Activated naive CD4-positive, alpha-beta T cell treated with anti-CD3 and anti-CD28 coated beads, Interleukin-2, amount 50 U/mL, for 72 hours (primary cell): ENCODE measurements around the gene ABHD14A. TPM values are rescaled to one million over a fixed set of nuclear protein-coding genes. Genes with fewer than 3 reads are reported as not detected.
"Not testable (repeated sequence)": the region's sequence is repeated elsewhere in the genome, so short reads cannot be mapped to it uniquely, and the experiment has no call there.

ENCODE experiments used
- ATAC-seq, 2 donors: fragments of 150-1000 bp; cut with Tn5 transposase; 2 replicates each; pipeline ENCODE4 v1.10.0; 2021; ENCODE audit warnings: mild to moderate bottlenecking in 2 of 2, moderate library complexity in 2 of 2
- DNase-seq, 2 donors: peaks; one replicate each; pipeline ENCODE4 v3.0.0; 2021 to 2022; ENCODE audit warnings: low spot score in 2 of 2
- H3K27ac Mint-ChIP-seq, 2 donors: one replicate each; pipeline ENCODE4 v1.8.0; 2022; ENCODE audit warnings: mild to moderate bottlenecking in 2 of 2, mixed read lengths in 2 of 2
- H3K36me3 Mint-ChIP-seq, 2 donors: one replicate each; pipeline ENCODE4 v1.8.0; 2022; ENCODE audit warnings: mixed read lengths in 2 of 2
- H3K9me3 Mint-ChIP-seq, 2 donors: one replicate each; pipeline ENCODE4 v1.8.0; 2022; ENCODE audit warnings: mixed read lengths in 2 of 2
- total RNA-seq, 2 donors: library from RNA; stranded (reverse); gene quantifications; one replicate each; pipeline ENCODE4 v1.2.3, GENCODE V29; 2022

Gene ABHD14A
- total RNA-seq, 2 donors from 2014 or later = 7.7 to 9.0 TPM

- no peak for ATAC-seq
- no peak for DNase-seq
- H3K27ac Mint-ChIP-seq = peak overlapping the region in 1 of 2 donors; percentile 1
- H3K36me3 Mint-ChIP-seq = peaks cover 5 to 12% of the 10 kb centered on the region in 2 donors
- H3K9me3 Mint-ChIP-seq = no peaks in the 10 kb centered on the region
Observed at GRCh38 chr3:51977446-51978142, 2.7 kb downstream of the ABHD14A start.

GRCh38 chr3:51978143-51978502, 3.3 kb downstream of the ABHD14A start:
- no peaks in the 10 kb centered on the region for H3K9me3 Mint-ChIP-seq
- no peak for ATAC-seq
- DNase-seq = no peak
- no peak overlapping the region for H3K27ac Mint-ChIP-seq
- peaks cover 5 to 12% of the 10 kb centered on the region in 2 donors for H3K36me3 Mint-ChIP-seq

GRCh38 chr3:51980253-51980652, 5.4 kb downstream of the ABHD14A start:
- ATAC-seq (no peak), DNase-seq (no peak)
- Mint-ChIP-seq H3K36me3 (peaks cover 0 to 4% of the 10 kb centered on the region in 2 donors), H3K9me3 (no peaks in the 10 kb centered on the region), H3K27ac (no peak overlapping the region)

- no peaks in the 10 kb centered on the region for H3K36me3 Mint-ChIP-seq
- H3K9me3 Mint-ChIP-seq = no peaks in the 10 kb centered on the region
- peak overlapping the region; percentile 89 to 90 for H3K27ac Mint-ChIP-seq
- peak in 1 of 2 donors; percentile 45 for DNase-seq
- ATAC-seq = peak; percentile 42 to 54
Observed at GRCh38 chr3:51982352-51982837, 7.5 kb downstream of the ABHD14A start.

GRCh38 chr3:51982838-51983577, 8.1 kb downstream of the ABHD14A start, which contains the start of gene ACY1:
TSS of gene ACY1 (plus strand) at chr3:51983535. CDS start at chr3:51984065, 530 bp downstream.
- no peaks in the 10 kb centered on the region for H3K9me3 Mint-ChIP-seq
- peak; percentile 81 to 90 for DNase-seq
- ATAC-seq = peak; percentile 84 to 87
- no peaks in the 10 kb centered on the region for H3K36me3 Mint-ChIP-seq
- peak within 1 kb of the TSS; percentile 90 to 92 for H3K27ac Mint-ChIP-seq

- ATAC-seq (no peak), DNase-seq (no peak)
- Mint-ChIP-seq H3K36me3 (no peaks in the 10 kb centered on the region), H3K9me3 (no peaks in the 10 kb centered on the region), H3K27ac (peak overlapping the region; percentile 90 to 92)
Observed at GRCh38 chr3:51983578-51984268, 8.9 kb downstream of the ABHD14A start.

- Mint-ChIP-seq H3K36me3 (no peaks in the 10 kb centered on the region), H3K9me3 (no peaks in the 10 kb centered on the region), H3K27ac (peak overlapping the region; percentile 88 to 90)
- DNase-seq (no peak), ATAC-seq (no peak)
Observed at GRCh38 chr3:51984269-51984647, 9.4 kb downstream of the ABHD14A start.

- Mint-ChIP-seq H3K9me3 (no peaks in the 10 kb centered on the region), H3K27ac (peak overlapping the region in 1 of 2 donors; percentile 90), H3K36me3 (no peaks in the 10 kb centered on the region)
- DNase-seq = no peak
- no peak for ATAC-seq
Observed at GRCh38 chr3:51985063-51985462, 10.2 kb downstream of the ABHD14A start.

- Mint-ChIP-seq H3K36me3 (peaks cover 0 to 3% of the 10 kb centered on the region in 2 donors), H3K9me3 (no peaks in the 10 kb centered on the region), H3K27ac (peak overlapping the region in 1 of 2 donors; percentile 76)
- no peak for ATAC-seq
- DNase-seq = no peak
Observed at GRCh38 chr3:51986010-51986947, 11.4 kb downstream of the ABHD14A start.

- no peak for ATAC-seq
- H3K36me3 Mint-ChIP-seq = peaks cover 4 to 10% of the 10 kb centered on the region in 2 donors
- DNase-seq = no peak
- H3K27ac Mint-ChIP-seq = peak overlapping the region; percentile 18 to 79
- no peaks in the 10 kb centered on the region for H3K9me3 Mint-ChIP-seq
Observed at GRCh38 chr3:51987568-51987967, 12.7 kb downstream of the ABHD14A start.

GRCh38 chr3:51988286-51989146, 13.7 kb downstream of the ABHD14A start:
- H3K27ac Mint-ChIP-seq = peak overlapping the region; percentile 18 to 90
- ATAC-seq (peak; percentile 6 to 9), DNase-seq (no peak)
- H3K36me3 Mint-ChIP-seq = peaks cover 7 to 19% of the 10 kb centered on the region in 2 donors
- H3K9me3 Mint-ChIP-seq = no peaks in the 10 kb centered on the region

GRCh38 chr3:51990501-51990971, 15.7 kb downstream of the ABHD14A start:
- not testable (repeated sequence) for H3K27ac Mint-ChIP-seq, H3K9me3 Mint-ChIP-seq, ATAC-seq, DNase-seq
- H3K36me3 Mint-ChIP-seq = peaks cover 27 to 39% of the 10 kb centered on the region in 2 donors

- Mint-ChIP-seq H3K9me3 (no peaks in the 10 kb centered on the region), H3K27ac (peak overlapping the region; percentile 38 to 84), H3K36me3 (peaks cover 30 to 43% of the 10 kb centered on the region in 2 donors)
- DNase-seq = no peak
- no peak for ATAC-seq
Observed at GRCh38 chr3:51992017-51992682, 17.3 kb downstream of the ABHD14A start.

- not testable (repeated sequence) for H3K9me3 Mint-ChIP-seq, ATAC-seq, DNase-seq
- Mint-ChIP-seq H3K36me3 (peaks cover 30 to 43% of the 10 kb centered on the region in 2 donors), H3K27ac (peak overlapping the region; percentile 98 to 100)
Observed at GRCh38 chr3:51993657-51994056, 18.8 kb downstream of the ABHD14A start.
